H1 (cell line): ENCODE measurements around the gene DHX58. TPM values are rescaled to one million over a fixed set of nuclear protein-coding genes. Genes with fewer than 3 reads are reported as not detected.

Experiments
- CREB1 ChIP-seq: IDR thresholded peaks from 2 replicates; pipeline ENCODE4 v1.6.1; 2012; ENCODE audit warnings: inconsistent platforms
- CTBP2 ChIP-seq: IDR thresholded peaks from 2 replicates; pipeline ENCODE4 v1.7.0; 2011; ENCODE audit warnings: borderline replicate concordance, mild to moderate bottlenecking, moderate library complexity, mixed read lengths, low read length; ENCODE audit not compliant: insufficient read depth, insufficient read length
- JUND ChIP-seq: IDR thresholded peaks from 2 replicates; pipeline ENCODE4 v1.6.1; 2011; ENCODE audit warnings: mild to moderate bottlenecking, improper control_type of control experiment, low read length
- POU5F1 ChIP-seq: IDR thresholded peaks from 2 replicates; pipeline ENCODE4 v1.6.1; 2011; ENCODE audit warnings: low read depth, mild to moderate bottlenecking, low read length, moderate library complexity
- TBP ChIP-seq: IDR thresholded peaks from 2 replicates; pipeline ENCODE4 v1.6.1; 2011; ENCODE audit warnings: low read depth, low read length, improper control_type of control experiment
- polyA plus RNA-seq, 7 experiments: library from polyadenylated mRNA; depleted of rRNA in 3 of 7; stranded (reverse) in 5 of 7; unstranded in 2 of 7; fragments of >200 nt in 5 of 7; fragments of 200-250 nt in 2 of 7; gene quantifications; 1 replicate in 5 of 7; 2 replicates in 1 of 7; 4 replicates in 1 of 7; pipeline versions ENCODE4 v1.2.1 to v1.2.3, GENCODE V29; 2011 to 2013; ENCODE audit warnings: missing spikeins in 2 of 7, mixed read lengths in 2 of 7
- total RNA-seq: library from RNA; stranded (reverse); fragmentation: NEBNext Ultra II Directional; extraction: Animal tissue kit (Norgen Biotek cat#: 25700); gene quantifications from 2 replicates; pipeline ENCODE4 v1.2.1, GENCODE V29; 2021

Gene DHX58
- total and polyA plus RNA-seq, 2 of the 8 experiments (the other 6 are each of a cell fraction or from before 2014, with no cell fraction given), result 5.6 to 9.9 TPM

- TF ChIP-seq CREB1 (0 out of 2 replicates have a peak, but pooled peaks have one; percentile 37), TBP (0 out of 2 replicates have a peak, but pooled peaks have one; percentile 28), POU5F1 (no peak), JUND (peak; percentile 75), CTBP2 (no peak)
These were observed 10.8 kb downstream of the DHX58 start (continued) for GRCh38 chr17:42101513-42102292.
